A549 (cell line): ENCODE results near the gene TMEM238. TPM values are rescaled to one million over a fixed set of nuclear protein-coding genes. Genes with fewer than 3 reads are reported as not detected.

Experiments
- ATAC-seq, 2 experiments: fragments of 200-7000 bp in 1 of 2; fragments of >200 bp in 1 of 2; cut with Nextera tagmentation in 1 of 2; cut with Tn5 transposase in 1 of 2; 3 replicates each; pipeline versions ENCODE4 v1.8.0 to v1.9.1; 2018 to 2020; ENCODE audit warnings: mild to moderate bottlenecking in 1 of 2, moderate library complexity in 1 of 2
- CTCF ChIA-PET: fragments of 300-600 bp; sonication (Branson Sonifier 250); formaldehyde crosslinking; extraction: SDS; loops from one replicate; lab custom pipeline; 2021; ENCODE audit warnings: antibody characterized with exemption, inconsistent platforms; lab: Yijun Ruan, JAX
- POLR2A ChIA-PET: fragments of 350-600 bp; formaldehyde crosslinking; extraction: SDS; loops from one replicate; lab custom pipeline; 2021; ENCODE audit warnings: antibody characterized with exemption, inconsistent platforms; lab: Yijun Ruan, JAX
- DNase-seq, 2 experiments: peaks; one replicate each; pipeline versions ENCODE4 v3.0.0 to v3.0.0-alpha.2; 2011 to 2016; ENCODE audit warnings: low read depth in 1 of 2, low spot score in 1 of 2
- FAIRE-seq: peaks from 2 replicates; lab custom pipeline; 2011; peaks lifted over from hg19 to GRCh38; lab: Jason Lieb, UNC
- H3K27ac ChIP-seq, 2 experiments: fragments of >200 bp; sonication (Bioruptor Twin); formaldehyde crosslinking; 3 replicates each; pipeline ENCODE4 v1.5.1; 2016 to 2017
- H3K4me1 ChIP-seq: fragments of >200 bp; sonication (Bioruptor Twin); formaldehyde crosslinking; 3 replicates; pipeline ENCODE4 v1.6.1; 2016
- H3K4me2 ChIP-seq: fragments of >200 bp; sonication (Bioruptor Twin); formaldehyde crosslinking; 3 replicates; pipeline ENCODE4 v1.6.1; 2016
- H3K4me3 ChIP-seq: fragments of >200 bp; sonication (Bioruptor Twin); formaldehyde crosslinking; 3 replicates; pipeline ENCODE4 v1.5.1; 2016
- H3K9me3 ChIP-seq: fragments of >200 bp; sonication (Bioruptor Twin); formaldehyde crosslinking; 3 replicates; pipeline ENCODE4 v1.6.1; 2016
- BHLHE40 ChIP-seq: IDR thresholded peaks from 2 replicates; pipeline ENCODE4 v1.6.1; 2012; ENCODE audit warnings: low read depth, low read length, inconsistent platforms
- CBX2 ChIP-seq: fragments of 200-600 bp; sonication (generic); IDR thresholded peaks from 2 replicates; pipeline ENCODE4 v1.6.1; 2016; ENCODE audit warnings: low read depth, mild to moderate bottlenecking, borderline replicate concordance
- CBX8 ChIP-seq: fragments of 200-600 bp; sonication (generic); IDR thresholded peaks from 2 replicates; pipeline ENCODE4 v1.6.1; 2016
- CEBPB ChIP-seq, 2 experiments: fragments of >200 bp in 1 of 2; sonication (Bioruptor Twin) in 1 of 2; formaldehyde crosslinking in 1 of 2; IDR thresholded peaks; 2 replicates each; pipeline ENCODE4 v1.6.1; 2012 to 2016
- CHD2 ChIP-seq: fragments of 150-350 bp; IDR thresholded peaks from 2 replicates; pipeline ENCODE4 v1.6.1; 2014; ENCODE audit warnings: low read length; ENCODE audit not compliant: partially characterized antibody
- EP300 ChIP-seq, 2 experiments: fragments of >200 bp; sonication (Bioruptor Twin); formaldehyde crosslinking; IDR thresholded peaks; 2 replicates in 1 of 2; 3 replicates in 1 of 2; pipeline ENCODE4 v1.6.1; 2016 to 2017
- ESRRA ChIP-seq: fragments of 150-350 bp; IDR thresholded peaks from 2 replicates; pipeline ENCODE4 v1.6.1; 2014; ENCODE audit warnings: mild to moderate bottlenecking, low read length, borderline replicate concordance
- FOSL2 ChIP-seq, 2 experiments: fragments of 450-650 bp in 1 of 2; fragments of >200 bp in 1 of 2; sonication (Bioruptor Twin) in 1 of 2; formaldehyde crosslinking; IDR thresholded peaks; 2 replicates each; pipeline versions ENCODE4 v1.5.0 to v1.6.1; 2016 to 2020; ENCODE audit warnings: mild to moderate bottlenecking in 1 of 2, moderate library complexity in 1 of 2
- FOXS1 ChIP-seq: fragments of 250-450 bp; sonication (Bioruptor Pico); IDR thresholded peaks from 2 replicates; pipeline ENCODE4 v1.5.0; 2020; ENCODE audit warnings: mild to moderate bottlenecking, moderate library complexity
- GATA3 ChIP-seq: IDR thresholded peaks from 2 replicates; pipeline ENCODE4 v1.6.1; 2012; ENCODE audit warnings: borderline replicate concordance
- HDAC2 ChIP-seq: fragments of 200-600 bp; sonication (generic); IDR thresholded peaks from 2 replicates; pipeline ENCODE4 v1.6.1; 2016
- HOXA7 ChIP-seq: fragments of 250-450 bp; sonication (Bioruptor Pico); IDR thresholded peaks from 2 replicates; pipeline ENCODE4 v1.5.0; 2020; ENCODE audit warnings: mild to moderate bottlenecking, moderate library complexity
- HOXB13 ChIP-seq: fragments of 250-450 bp; sonication (Bioruptor Pico); IDR thresholded peaks from 2 replicates; pipeline ENCODE4 v1.5.0; 2020; ENCODE audit warnings: low read depth, mild to moderate bottlenecking, moderate library complexity
- JUN ChIP-seq, 2 experiments: fragments of >200 bp; sonication (Bioruptor Twin); formaldehyde crosslinking; IDR thresholded peaks; 2 replicates in 1 of 2; 3 replicates in 1 of 2; pipeline ENCODE4 v1.6.1; 2016 to 2017
- KDM5A ChIP-seq: fragments of 200-600 bp; sonication (generic); IDR thresholded peaks from 2 replicates; pipeline ENCODE4 v1.6.1; 2016; ENCODE audit warnings: antibody characterized with exemption, mild to moderate bottlenecking
- MAZ ChIP-seq: fragments of 150-350 bp; IDR thresholded peaks from 2 replicates; pipeline ENCODE4 v1.6.1; 2014; ENCODE audit warnings: antibody characterized with exemption, low read depth, low read length, borderline replicate concordance
- MYC ChIP-seq: IDR thresholded peaks from 2 replicates; pipeline ENCODE4 v1.6.1; 2012; ENCODE audit warnings: mild to moderate bottlenecking, inconsistent platforms, low read length, improper control_type of control experiment, borderline replicate concordance
- NFE2L2 ChIP-seq: fragments of 150-350 bp; conservative IDR thresholded peaks from 2 replicates; pipeline ENCODE4 v1.6.1; 2014; ENCODE audit warnings: low read length
- NPAS2 ChIP-seq: fragments of 250-450 bp; sonication (Bioruptor Pico); IDR thresholded peaks from 2 replicates; pipeline ENCODE4 v1.8.0; 2022; ENCODE audit warnings: mild to moderate bottlenecking, moderate library complexity, borderline replicate concordance
- NR3C1 ChIP-seq: fragments of >200 bp; sonication (Bioruptor Twin); formaldehyde crosslinking; IDR thresholded peaks from 3 replicates; pipeline ENCODE4 v1.6.1; 2017
- POLR2A ChIP-seq: IDR thresholded peaks from 2 replicates; pipeline ENCODE4 v1.6.1; 2012; ENCODE audit warnings: mild to moderate bottlenecking, low read length
- POLR2AphosphoS2 ChIP-seq: conservative IDR thresholded peaks from 2 replicates; pipeline ENCODE4 v1.6.1; 2012; ENCODE audit warnings: low read length, improper control_type of control experiment, inconsistent platforms
- RARB ChIP-seq: fragments of 250-450 bp; sonication (Bioruptor Pico); IDR thresholded peaks from 2 replicates; pipeline ENCODE4 v1.8.0; 2021; ENCODE audit warnings: mild to moderate bottlenecking, moderate library complexity
- TP53 ChIP-seq: fragments of 250-450 bp; sonication (Bioruptor Pico); IDR thresholded peaks from 2 replicates; pipeline ENCODE4 v1.5.0; 2021; ENCODE audit warnings: mild to moderate bottlenecking, moderate library complexity
- ZC3H11A ChIP-seq: fragments of 450-650 bp; IDR thresholded peaks from 2 replicates; pipeline ENCODE4 v1.6.1; 2014; ENCODE audit warnings: antibody characterized with exemption, mild to moderate bottlenecking
- ZFP36 ChIP-seq: fragments of 450-650 bp; IDR thresholded peaks from 2 replicates; pipeline ENCODE4 v1.6.1; 2014; ENCODE audit warnings: borderline replicate concordance; ENCODE audit not compliant: partially characterized antibody
- ZNF302 ChIP-seq: fragments of 250-450 bp; sonication (Bioruptor Pico); IDR thresholded peaks from 2 replicates; pipeline ENCODE4 v1.9.0; 2021; ENCODE audit warnings: inconsistent platforms, mild to moderate bottlenecking, moderate library complexity
- WGBS: methylation state at CpG from one replicate; pipeline ENCODE4 v1.1.6; 2017; ENCODE audit errors: missing lambda C conversion rate; 5-methylcytosine and 5-hydroxymethylcytosine counted together
- polyA plus RNA-seq, 4 experiments: library from polyadenylated mRNA; depleted of rRNA in 3 of 4; stranded (reverse); fragments of >200 nt; fragmentation: RNase III in 1 of 4; extraction: RNeasy Plus Mini Kit Qiagen cat#74134 plus additional on column Dnase treatment in 1 of 4; gene quantifications; 2 replicates in 3 of 4; 3 replicates in 1 of 4; pipeline ENCODE4 v1.2.3, GENCODE V29; 2011 to 2017
- TF ChIP-seq, protein P1 (sequence below): fragments of 150-350 bp; IDR thresholded peaks from 2 replicates; pipeline ENCODE4 v1.6.1; 2014; ENCODE audit warnings: low read depth, mild to moderate bottlenecking, low read length
- TF ChIP-seq, protein P2 (sequence below): fragments of >200 bp; sonication (Bioruptor Twin); formaldehyde crosslinking; IDR thresholded peaks from 2 replicates; pipeline ENCODE4 v1.6.1; 2016
- TF ChIP-seq, protein P3 (sequence below): IDR thresholded peaks from 2 replicates; pipeline ENCODE4 v1.6.1; 2012; ENCODE audit warnings: low read depth, borderline replicate concordance

The TMEM238 gene
- polyA plus RNA-seq, 2 of the 4 experiments (the other 2 are of a cell fraction), result 0.70 to 2.5 TPM

DNA sequence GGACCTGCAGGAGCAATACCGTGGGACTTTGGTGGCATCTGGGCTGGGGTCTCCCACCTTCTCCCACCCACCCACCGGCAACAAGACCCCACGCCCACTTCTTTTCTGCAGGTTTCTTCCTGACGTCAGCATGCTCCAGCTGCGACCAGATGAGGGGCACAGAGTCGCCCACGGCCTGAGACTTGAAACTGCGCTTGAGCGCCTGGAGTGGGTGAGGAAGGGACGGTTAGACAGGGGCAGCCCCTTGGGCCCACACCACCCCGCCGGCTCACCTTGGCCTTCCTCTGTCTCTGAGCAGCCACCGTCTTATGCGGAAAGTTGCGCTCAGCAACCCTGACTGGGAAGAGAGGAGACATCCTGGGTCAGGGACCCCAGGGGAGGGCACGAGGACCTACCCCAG is 23.2 kb downstream of the TMEM238 start (continued):
- TF ChIP-seq MYC (no peak), CBX2 (no peak)
- TF ChIP-seq, all 56 proteins: peak for 0

DNA sequence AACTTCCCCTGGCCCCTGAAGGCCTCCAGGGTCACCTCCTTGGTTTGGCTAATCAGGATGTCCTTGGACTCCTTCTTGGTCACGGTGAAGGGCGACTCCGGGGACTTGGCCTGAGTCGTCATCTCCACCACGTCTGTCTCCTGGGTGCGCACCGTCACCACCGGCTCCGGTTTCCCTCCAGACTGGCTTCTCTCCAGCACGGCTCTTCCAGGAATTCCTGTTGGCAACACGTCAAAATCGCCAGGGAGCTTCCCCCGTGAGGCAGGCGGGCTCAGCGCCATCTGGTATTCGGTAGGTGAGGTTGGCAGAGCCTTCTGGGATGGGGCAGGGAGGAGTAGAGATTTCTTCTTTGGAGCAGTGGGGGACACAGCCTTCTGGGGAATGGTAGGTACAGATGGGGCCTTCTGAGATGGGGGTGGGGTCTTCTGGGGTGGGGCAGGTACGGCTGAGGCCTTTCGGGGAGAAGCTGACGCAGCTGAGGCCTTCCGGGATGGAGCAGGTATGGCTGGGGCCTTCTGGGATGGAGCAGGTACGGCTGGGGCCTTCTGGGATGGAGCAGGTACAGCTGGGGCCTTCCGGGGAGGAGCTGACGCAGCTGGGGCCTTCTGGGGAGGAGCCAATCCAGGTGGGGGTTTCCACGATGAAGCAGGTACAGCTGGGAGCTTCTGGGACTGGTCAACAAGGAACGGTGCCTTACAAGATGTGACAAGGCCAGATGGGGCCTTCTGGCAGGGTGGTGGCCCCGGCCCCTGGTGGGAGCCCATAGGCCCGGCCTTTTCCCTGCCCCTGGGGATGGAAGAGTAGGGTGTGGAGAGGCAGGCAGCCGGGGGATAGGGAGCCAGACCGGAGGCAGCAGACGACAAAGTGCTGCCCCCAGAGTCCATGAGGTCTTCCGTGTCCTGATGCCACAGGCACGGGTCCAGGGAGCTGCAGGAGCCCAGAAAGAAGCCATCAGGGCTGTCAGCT is 24.9 kb downstream of the TMEM238 start:
- peaks cover 22% of the 10 kb centered on the region for H3K4me1 ChIP-seq
- ATAC-seq, result no peak
- H3K4me2 ChIP-seq, result no peak overlapping the region
- H3K4me3 ChIP-seq, result no peak overlapping the region
- H3K9me3 ChIP-seq, result no peaks in the 10 kb centered on the region
- TF ChIP-seq CHD2 (no peak), KDM5A (no peak), HOXB13 (CRISPR knock-in tag) (no peak), ZNF302 (CRISPR knock-in tag) (no peak), HDAC2 (no peak), CBX2 (no peak), ESRRA (no peak), NR3C1 (no peak), CBX8 (no peak), NPAS2 (CRISPR knock-in tag) (no peak), POLR2AphosphoS2 (no peak), JUN (IDR thresholded peaks at IDR 0.05) (no peak), POLR2A (no peak)
- TF ChIP-seq, protein P1, sequence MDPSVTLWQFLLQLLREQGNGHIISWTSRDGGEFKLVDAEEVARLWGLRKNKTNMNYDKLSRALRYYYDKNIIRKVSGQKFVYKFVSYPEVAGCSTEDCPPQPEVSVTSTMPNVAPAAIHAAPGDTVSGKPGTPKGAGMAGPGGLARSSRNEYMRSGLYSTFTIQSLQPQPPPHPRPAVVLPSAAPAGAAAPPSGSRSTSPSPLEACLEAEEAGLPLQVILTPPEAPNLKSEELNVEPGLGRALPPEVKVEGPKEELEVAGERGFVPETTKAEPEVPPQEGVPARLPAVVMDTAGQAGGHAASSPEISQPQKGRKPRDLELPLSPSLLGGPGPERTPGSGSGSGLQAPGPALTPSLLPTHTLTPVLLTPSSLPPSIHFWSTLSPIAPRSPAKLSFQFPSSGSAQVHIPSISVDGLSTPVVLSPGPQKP, result no peak
- TF ChIP-seq, protein P2, sequence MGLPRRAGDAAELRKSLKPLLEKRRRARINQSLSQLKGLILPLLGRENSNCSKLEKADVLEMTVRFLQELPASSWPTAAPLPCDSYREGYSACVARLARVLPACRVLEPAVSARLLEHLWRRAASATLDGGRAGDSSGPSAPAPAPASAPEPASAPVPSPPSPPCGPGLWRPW, result no peak
- TF ChIP-seq, all 56 proteins: peak for 0
- H3K27ac ChIP-seq, result no peak overlapping the region
- 82% methylated on average over 29 of the region's 32 CpGs for WGBS
- ChIA-PET POLR2A (interaction anchor here (0.7 kb wide), 1 partner anchor 79 kb away, joined by 6 read pairs; no protein-coding TSS in a partner anchor), CTCF (interaction anchor here (0.9 to 14.8 kb wide), 10 partner anchors 8 to 218 kb away, joined by 3 to 105 read pairs (median 4); partner anchors contain the start of genes IL11 and KMT5C)
- FAIRE-seq (no peak), DNase-seq (no peak)

DNA sequence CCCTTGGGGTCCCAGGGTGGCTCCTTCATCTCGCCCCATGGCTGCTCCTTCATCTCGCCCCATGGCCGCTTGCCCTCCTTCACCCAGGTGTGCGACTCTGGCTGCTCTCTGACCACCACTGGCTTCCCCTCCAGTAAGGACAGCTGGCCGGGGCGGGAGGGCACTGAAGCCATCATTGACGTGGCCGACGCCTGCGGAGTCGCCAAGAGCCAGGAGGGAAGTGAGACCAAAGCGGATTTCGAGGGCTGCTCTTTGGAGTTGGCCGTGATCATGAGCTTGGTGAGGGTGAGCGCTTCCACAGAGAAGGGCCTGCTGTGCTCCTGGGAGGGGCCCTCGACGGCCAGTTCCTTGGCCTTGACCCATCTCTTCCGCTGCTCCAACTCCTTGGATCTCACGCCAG is 25.6 kb downstream of the TMEM238 start:
- FAIRE-seq (no peak), ATAC-seq (no peak), DNase-seq (no peak)
- H3K9me3 ChIP-seq, result no peaks in the 10 kb centered on the region
- 87% methylated on average over 18 of the region's 19 CpGs for WGBS
- POLR2A ChIA-PET, result interaction anchor here (0.6 kb wide), 1 partner anchor 143 kb away, joined by 3 read pairs; no protein-coding TSS in a partner anchor
- no peak overlapping the region for H3K4me3 ChIP-seq
- no peak for TF ChIP-seq CHD2
- no peak for TF ChIP-seq ZC3H11A
- TF ChIP-seq GATA3, result no peak
- TF ChIP-seq MAZ, result no peak
- no peak for TF ChIP-seq EP300 (IDR thresholded peaks at IDR 0.05)
- TF ChIP-seq TP53, result no peak
- no peak for TF ChIP-seq POLR2AphosphoS2
- no peak for TF ChIP-seq BHLHE40
- TF ChIP-seq JUN (IDR thresholded peaks at IDR 0.05), result no peak
- TF ChIP-seq HOXB13 (CRISPR knock-in tag), result no peak
- no peak for TF ChIP-seq ZFP36
- no peak for TF ChIP-seq CEBPB (IDR thresholded peaks at IDR 0.05)
- no peak for TF ChIP-seq RARB (CRISPR knock-in tag)
- TF ChIP-seq ESRRA, result no peak
- no peak for TF ChIP-seq FOSL2 (IDR thresholded peaks at IDR 0.05)
- TF ChIP-seq FOSL2 (CRISPR knock-in tag; IDR thresholded peaks at IDR 0.05), result no peak
- TF ChIP-seq FOXS1 (CRISPR knock-in tag), result no peak
- TF ChIP-seq MYC, result no peak
- no peak for TF ChIP-seq NFE2L2
- TF ChIP-seq, protein P3, sequence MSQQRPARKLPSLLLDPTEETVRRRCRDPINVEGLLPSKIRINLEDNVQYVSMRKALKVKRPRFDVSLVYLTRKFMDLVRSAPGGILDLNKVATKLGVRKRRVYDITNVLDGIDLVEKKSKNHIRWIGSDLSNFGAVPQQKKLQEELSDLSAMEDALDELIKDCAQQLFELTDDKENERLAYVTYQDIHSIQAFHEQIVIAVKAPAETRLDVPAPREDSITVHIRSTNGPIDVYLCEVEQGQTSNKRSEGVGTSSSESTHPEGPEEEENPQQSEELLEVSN, result no peak
- no peak for TF ChIP-seq HOXA7 (CRISPR knock-in tag)
- TF ChIP-seq, all 56 proteins: peak for 0
- CTCF ChIA-PET, result interaction anchor here (1.1 to 14.8 kb wide), 5 partner anchors 13 to 67 kb away, joined by 3 to 105 read pairs (median 5); no protein-coding TSS in a partner anchor
- no peak overlapping the region for H3K4me2 ChIP-seq
- no peak overlapping the region for H3K27ac ChIP-seq
- peaks cover 19% of the 10 kb centered on the region for H3K4me1 ChIP-seq
